ENCODE data around the gene CALHM1. TPM values are rescaled to one million over a fixed set of nuclear protein-coding genes. Genes with fewer than 3 reads are reported as not detected.

CALHM1 gene
- total RNA-seq, 1 experiment from 2014 or later, result 0.30 TPM

Other genes with a start within 250 kb of the CALHM1 start
- not detected in 2 replicates for gene RPEL1, start 213.0 kb downstream of the CALHM1 start, total RNA-seq (2014; rRNA removed; shearing (Covaris generic); ENCODE audit: low replicate concordance)
- gene INA, start 181.8 kb downstream of the CALHM1 start, total RNA-seq (2014; rRNA removed; shearing (Covaris generic); ENCODE audit: low replicate concordance), result not detected in 2 replicates
- gene PCGF6, start 107.8 kb downstream of the CALHM1 start, total RNA-seq (2014; rRNA removed; shearing (Covaris generic); ENCODE audit: low replicate concordance), result 7.6 and 10.7 TPM in 2 replicates
- gene TAF5, start 90.9 kb downstream of the CALHM1 start, total RNA-seq (2014; rRNA removed; shearing (Covaris generic); ENCODE audit: low replicate concordance), result 5.7 and 6.0 TPM in 2 replicates
- 63.3 and 315 TPM in 2 replicates for gene ATP5MK, start 62.4 kb downstream of the CALHM1 start, total RNA-seq (2014; rRNA removed; shearing (Covaris generic); ENCODE audit: low replicate concordance)
- 28.9 and 40.0 TPM in 2 replicates for gene PDCD11, start 62.3 kb downstream of the CALHM1 start, total RNA-seq (2014; rRNA removed; shearing (Covaris generic); ENCODE audit: low replicate concordance)
- 2.6 TPM in 1 of 2 replicates, not detected in the other for gene CALHM2, start 6.5 kb downstream of the CALHM1 start, total RNA-seq (2014; rRNA removed; shearing (Covaris generic); ENCODE audit: low replicate concordance)
- gene CALHM3, start 20.3 kb upstream of the CALHM1 start, total RNA-seq (2014; rRNA removed; shearing (Covaris generic); ENCODE audit: low replicate concordance), result 0.30 and 0.61 TPM in 2 replicates
- gene NEURL1, start 34.8 kb upstream of the CALHM1 start, total RNA-seq (2014; rRNA removed; shearing (Covaris generic); ENCODE audit: low replicate concordance), result 0.04 TPM in 1 of 2 replicates, not detected in the other

Data from Karpas-422 (cell line).